Measurements from ENCODE around the gene PCGF3. TPM values are rescaled to one million over a fixed set of nuclear protein-coding genes. Genes with fewer than 3 reads are reported as not detected.

Gene PCGF3
- total and polyA plus RNA-seq, 2 donors from 2014 or later, result 21.7 to 59.6 TPM

GRCh38 chr4:815464-816146, 110.0 kb downstream of the PCGF3 start:
- no peak overlapping the region for H3K9ac ChIP-seq (ENCODE audit: low read length in 3 of 3)
- H3K27ac ChIP-seq (ENCODE audit: low read depth in 2 of 2, low read length in 2 of 2), result no peak overlapping the region
- peak in 4 of 5 donors; percentile 66 to 93 (median 88) for DNase-seq
- no peaks in the 10 kb centered on the region for H3K27me3 ChIP-seq (ENCODE audit: control insufficient read depth, insufficient read depth, low read length)
- no peaks in the 10 kb centered on the region for H3K4me1 ChIP-seq (ENCODE audit: control insufficient read depth in 2 of 3, insufficient read depth in 2 of 3, low read depth in 1 of 3, low read length in 3 of 3)
- H3K9me3 ChIP-seq (ENCODE audit: control insufficient read depth in 2 of 3, insufficient read depth in 1 of 3, low read length in 3 of 3), result no peaks in the 10 kb centered on the region
- intact Hi-C loops (cut with DNase I), result no loop called here
- TF ChIP-seq, protein P1, sequence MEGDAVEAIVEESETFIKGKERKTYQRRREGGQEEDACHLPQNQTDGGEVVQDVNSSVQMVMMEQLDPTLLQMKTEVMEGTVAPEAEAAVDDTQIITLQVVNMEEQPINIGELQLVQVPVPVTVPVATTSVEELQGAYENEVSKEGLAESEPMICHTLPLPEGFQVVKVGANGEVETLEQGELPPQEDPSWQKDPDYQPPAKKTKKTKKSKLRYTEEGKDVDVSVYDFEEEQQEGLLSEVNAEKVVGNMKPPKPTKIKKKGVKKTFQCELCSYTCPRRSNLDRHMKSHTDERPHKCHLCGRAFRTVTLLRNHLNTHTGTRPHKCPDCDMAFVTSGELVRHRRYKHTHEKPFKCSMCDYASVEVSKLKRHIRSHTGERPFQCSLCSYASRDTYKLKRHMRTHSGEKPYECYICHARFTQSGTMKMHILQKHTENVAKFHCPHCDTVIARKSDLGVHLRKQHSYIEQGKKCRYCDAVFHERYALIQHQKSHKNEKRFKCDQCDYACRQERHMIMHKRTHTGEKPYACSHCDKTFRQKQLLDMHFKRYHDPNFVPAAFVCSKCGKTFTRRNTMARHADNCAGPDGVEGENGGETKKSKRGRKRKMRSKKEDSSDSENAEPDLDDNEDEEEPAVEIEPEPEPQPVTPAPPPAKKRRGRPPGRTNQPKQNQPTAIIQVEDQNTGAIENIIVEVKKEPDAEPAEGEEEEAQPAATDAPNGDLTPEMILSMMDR (IDR thresholded peaks at IDR 0.05; ENCODE audit: borderline replicate concordance, extremely low read depth, insufficient read depth), result no peak
- no peak overlapping the region for H3K4me3 ChIP-seq (ENCODE audit: low read length in 3 of 3)
- no peaks in the 10 kb centered on the region for H3K36me3 ChIP-seq (ENCODE audit: control insufficient read depth in 2 of 3, insufficient read depth in 3 of 3, low read length in 3 of 3)
- FAIRE-seq, result no peak

- peaks cover 5% of the 10 kb centered on the region for H3K27me3 ChIP-seq (ENCODE audit: control insufficient read depth, insufficient read depth, low read length)
- DNase-seq (peak in 1 of 5 donors; percentile 69), FAIRE-seq (no peak)
- H3K4me1 ChIP-seq (ENCODE audit: control insufficient read depth in 2 of 3, insufficient read depth in 2 of 3, low read depth in 1 of 3, low read length in 3 of 3), result no peaks in the 10 kb centered on the region
- no peak overlapping the region for H3K4me3 ChIP-seq (ENCODE audit: low read length in 3 of 3)
- intact Hi-C loops (cut with DNase I), result no loop called here
- H3K36me3 ChIP-seq (ENCODE audit: control insufficient read depth in 2 of 3, insufficient read depth in 3 of 3, low read length in 3 of 3), result no peaks in the 10 kb centered on the region
- TF ChIP-seq, protein P1 (IDR thresholded peaks at IDR 0.05; ENCODE audit: borderline replicate concordance, extremely low read depth, insufficient read depth), result no peak
- no peaks in the 10 kb centered on the region for H3K9me3 ChIP-seq (ENCODE audit: control insufficient read depth in 2 of 3, insufficient read depth in 1 of 3, low read length in 3 of 3)
- no peak overlapping the region for H3K9ac ChIP-seq (ENCODE audit: low read length in 3 of 3)
- no peak overlapping the region for H3K27ac ChIP-seq (ENCODE audit: low read depth in 2 of 2, low read length in 2 of 2)
Observed at GRCh38 chr4:818106-818921, 112.7 kb downstream of the PCGF3 start.

- H3K27me3 ChIP-seq (ENCODE audit: control insufficient read depth, insufficient read depth, low read length), result peaks cover 5% of the 10 kb centered on the region
- no peaks in the 10 kb centered on the region for H3K36me3 ChIP-seq (ENCODE audit: control insufficient read depth in 2 of 3, insufficient read depth in 3 of 3, low read length in 3 of 3)
- no peaks in the 10 kb centered on the region for H3K9me3 ChIP-seq (ENCODE audit: control insufficient read depth in 2 of 3, insufficient read depth in 1 of 3, low read length in 3 of 3)
- FAIRE-seq (no peak), DNase-seq (peak in 1 of 5 donors; percentile 54)
- no peaks in the 10 kb centered on the region for H3K4me1 ChIP-seq (ENCODE audit: control insufficient read depth in 2 of 3, insufficient read depth in 2 of 3, low read depth in 1 of 3, low read length in 3 of 3)
- H3K4me3 ChIP-seq (ENCODE audit: low read length in 3 of 3), result no peak overlapping the region
- H3K27ac ChIP-seq (ENCODE audit: low read depth in 2 of 2, low read length in 2 of 2), result no peak overlapping the region
- TF ChIP-seq, protein P1 (IDR thresholded peaks at IDR 0.05; ENCODE audit: borderline replicate concordance, extremely low read depth, insufficient read depth), result no peak
- intact Hi-C loops (cut with DNase I), result no loop called here
- H3K9ac ChIP-seq (ENCODE audit: low read length in 3 of 3), result no peak overlapping the region
Observed at GRCh38 chr4:819401-820229, 114.0 kb downstream of the PCGF3 start.

Other genes starting within 250 kb of the PCGF3 start
- 33.3 TPM for gene ZNF721, start 206.7 kb upstream of the PCGF3 start, total RNA-seq
- 9.2 TPM for gene ZNF721, start 206.7 kb upstream of the PCGF3 start, polyA plus RNA-seq (ENCODE audit: insufficient read depth, low read depth, low replicate concordance)
- gene PIGG, start 206.6 kb upstream of the PCGF3 start, total RNA-seq, result 67.9 TPM
- gene PIGG, start 206.6 kb upstream of the PCGF3 start, polyA plus RNA-seq (ENCODE audit: insufficient read depth, low read depth, low replicate concordance), result 37.8 TPM
- gene TMEM271, start 129.5 kb upstream of the PCGF3 start, total RNA-seq, result not detected
- gene TMEM271, start 129.5 kb upstream of the PCGF3 start, polyA plus RNA-seq (ENCODE audit: insufficient read depth, low read depth, low replicate concordance), result not detected
- gene PDE6B, start 80.3 kb upstream of the PCGF3 start, total RNA-seq, result 10.7 TPM
- gene PDE6B, start 80.3 kb upstream of the PCGF3 start, polyA plus RNA-seq (ENCODE audit: insufficient read depth, low read depth, low replicate concordance), result 10.8 TPM
- gene ATP5ME, start 31.6 kb upstream of the PCGF3 start, total RNA-seq, result 248 TPM
- gene ATP5ME, start 31.6 kb upstream of the PCGF3 start, polyA plus RNA-seq (ENCODE audit: insufficient read depth, low read depth, low replicate concordance), result 1,928 TPM
- 17.9 TPM for gene MYL5, start 31.3 kb upstream of the PCGF3 start, total RNA-seq
- 29.6 TPM for gene MYL5, start 31.3 kb upstream of the PCGF3 start, polyA plus RNA-seq (ENCODE audit: insufficient read depth, low read depth, low replicate concordance)
- 18.2 TPM for gene SLC49A3, start 16.7 kb upstream of the PCGF3 start, total RNA-seq
- gene SLC49A3, start 16.7 kb upstream of the PCGF3 start, polyA plus RNA-seq (ENCODE audit: insufficient read depth, low read depth, low replicate concordance), result 12.6 TPM
- gene CPLX1, start 120.3 kb downstream of the PCGF3 start, total RNA-seq, result 10.2 TPM
- 3.9 TPM for gene CPLX1, start 120.3 kb downstream of the PCGF3 start, polyA plus RNA-seq (ENCODE audit: insufficient read depth, low read depth, low replicate concordance)
- 124 TPM for gene GAK, start 226.5 kb downstream of the PCGF3 start, total RNA-seq
- 92.0 TPM for gene GAK, start 226.5 kb downstream of the PCGF3 start, polyA plus RNA-seq (ENCODE audit: insufficient read depth, low read depth, low replicate concordance)
- 31.1 TPM for gene TMEM175, start 226.6 kb downstream of the PCGF3 start, total RNA-seq
- 26.0 TPM for gene TMEM175, start 226.6 kb downstream of the PCGF3 start, polyA plus RNA-seq (ENCODE audit: insufficient read depth, low read depth, low replicate concordance)

Data from kidney (tissue), 14 donors.